ENCODE results near the gene CCDC77. TPM values are rescaled to one million over a fixed set of nuclear protein-coding genes. Genes with fewer than 3 reads are reported as not detected.

CCDC77 gene
- polyA plus RNA-seq, 1 of the 3 experiments (the other 2 are of a cell fraction): 5.9 TPM

- no peaks in the 10 kb centered on the region for H3K79me2 ChIP-seq (ENCODE audit: insufficient read depth)
- POLR2A ChIA-PET: no interaction called here
- no peaks in the 10 kb centered on the region for H3K9me3 ChIP-seq
- peaks cover 39% of the 10 kb centered on the region for H3K27me3 ChIP-seq (ENCODE audit: insufficient read depth)
- H3F3A ChIP-seq (replicated peaks; ENCODE audit: insufficient read depth): no peaks in the 10 kb centered on the region
- peak overlapping the region; percentile 93; the same call in 1 of the 2 replicates for H3K4me2 ChIP-seq
- CTCF ChIA-PET: interaction anchor here (1.0 to 21.8 kb wide), 6 partner anchors 7 to 110 kb away, joined by 3 to 560 read pairs (median 14); no protein-coding TSS in a partner anchor
- 71% methylated on average over 26 of the region's 109 CpGs for WGBS (ENCODE audit: low lambda C conversion rate)
- H3K4me3 ChIP-seq (ENCODE audit: low read depth in 2 of 2, low read length in 1 of 2): peak overlapping the region; percentile 39 to 55; a peak in 3 of 4 replicates
- H3K4me1 ChIP-seq (ENCODE audit: control insufficient read depth in 1 of 2, insufficient read depth in 2 of 2, low read depth in 1 of 2, low read length in 1 of 2): peaks cover 0 to 5% of the 10 kb centered on the region in 2 experiments; a peak in 1 of 4 replicates
- peak; percentile 82 for DNase-seq
- no peaks in the 10 kb centered on the region for H3K36me3 ChIP-seq (replicated peaks in 1 of 2; ENCODE audit: control insufficient read depth in 1 of 2, insufficient read depth in 2 of 2, low read length in 1 of 2)
- TF ChIP-seq EZH2phosphoT487 (IDR thresholded peaks at IDR 0.05; ENCODE audit: borderline replicate concordance, low read depth) (no peak), SMC3 (IDR thresholded peaks at IDR 0.05; ENCODE audit: low read depth, low read length) (no peak), USF2 (IDR thresholded peaks at IDR 0.05; ENCODE audit: borderline replicate concordance, low read depth, low read length) (no peak), RAD21 (IDR thresholded peaks at IDR 0.05; ENCODE audit: low read length) (no peak), POLR2AphosphoS5 (IDR thresholded peaks at IDR 0.05; ENCODE audit: low read depth, low read length) (no peak), CHD2 (IDR thresholded peaks at IDR 0.05; ENCODE audit: low read length, partially characterized antibody) (no peak), TAF1 (IDR thresholded peaks at IDR 0.05; ENCODE audit: borderline replicate concordance, low read depth, low read length) (no peak), FOXJ3 (CRISPR knock-in tag; IDR thresholded peaks at IDR 0.05) (no peak), TCF12 (IDR thresholded peaks at IDR 0.05) (no peak), NRF1 (IDR thresholded peaks at IDR 0.05; ENCODE audit: low read depth, low read length) (no peak), FOSL2 (IDR thresholded peaks at IDR 0.05; ENCODE audit: borderline replicate concordance, low read depth) (no peak), JUND (IDR thresholded peaks at IDR 0.05) (no peak), MAX (IDR thresholded peaks at IDR 0.05; ENCODE audit: low read depth) (no peak), GABPA (IDR thresholded peaks at IDR 0.05; ENCODE audit: low read depth) (no peak), YY1 (IDR thresholded peaks at IDR 0.05; ENCODE audit: low read depth) (no peak), GATA2 (CRISPR knock-in tag; IDR thresholded peaks at IDR 0.05) (no peak), RXRA (IDR thresholded peaks at IDR 0.05; ENCODE audit: borderline replicate concordance, low read depth) (no peak)
- TF ChIP-seq, protein P1, sequence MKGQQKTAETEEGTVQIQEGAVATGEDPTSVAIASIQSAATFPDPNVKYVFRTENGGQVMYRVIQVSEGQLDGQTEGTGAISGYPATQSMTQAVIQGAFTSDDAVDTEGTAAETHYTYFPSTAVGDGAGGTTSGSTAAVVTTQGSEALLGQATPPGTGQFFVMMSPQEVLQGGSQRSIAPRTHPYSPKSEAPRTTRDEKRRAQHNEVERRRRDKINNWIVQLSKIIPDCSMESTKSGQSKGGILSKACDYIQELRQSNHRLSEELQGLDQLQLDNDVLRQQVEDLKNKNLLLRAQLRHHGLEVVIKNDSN (IDR thresholded peaks at IDR 0.05; ENCODE audit: borderline replicate concordance, low read depth): no peak
- no peak overlapping the region for H3K9ac ChIP-seq
- no peak overlapping the region for H3K27ac ChIP-seq (ENCODE audit: low read depth in 2 of 2, low read length in 1 of 2)
- 0 out of 2 replicates have a peak overlapping the region, but pooled peaks have one; percentile 46 for H2AFZ ChIP-seq (ENCODE audit: low read depth)
- H3K9me2 ChIP-seq: no peaks in the 10 kb centered on the region
- H4K20me1 ChIP-seq (ENCODE audit: insufficient read depth): no peaks in the 10 kb centered on the region
Observed at GRCh38 chr12:460261-461230, 59.1 kb downstream of the CCDC77 start.

Measured in SK-N-SH (cell line).